Measurements from ENCODE around the gene CDX1.

CDX1 gene

DNA sequence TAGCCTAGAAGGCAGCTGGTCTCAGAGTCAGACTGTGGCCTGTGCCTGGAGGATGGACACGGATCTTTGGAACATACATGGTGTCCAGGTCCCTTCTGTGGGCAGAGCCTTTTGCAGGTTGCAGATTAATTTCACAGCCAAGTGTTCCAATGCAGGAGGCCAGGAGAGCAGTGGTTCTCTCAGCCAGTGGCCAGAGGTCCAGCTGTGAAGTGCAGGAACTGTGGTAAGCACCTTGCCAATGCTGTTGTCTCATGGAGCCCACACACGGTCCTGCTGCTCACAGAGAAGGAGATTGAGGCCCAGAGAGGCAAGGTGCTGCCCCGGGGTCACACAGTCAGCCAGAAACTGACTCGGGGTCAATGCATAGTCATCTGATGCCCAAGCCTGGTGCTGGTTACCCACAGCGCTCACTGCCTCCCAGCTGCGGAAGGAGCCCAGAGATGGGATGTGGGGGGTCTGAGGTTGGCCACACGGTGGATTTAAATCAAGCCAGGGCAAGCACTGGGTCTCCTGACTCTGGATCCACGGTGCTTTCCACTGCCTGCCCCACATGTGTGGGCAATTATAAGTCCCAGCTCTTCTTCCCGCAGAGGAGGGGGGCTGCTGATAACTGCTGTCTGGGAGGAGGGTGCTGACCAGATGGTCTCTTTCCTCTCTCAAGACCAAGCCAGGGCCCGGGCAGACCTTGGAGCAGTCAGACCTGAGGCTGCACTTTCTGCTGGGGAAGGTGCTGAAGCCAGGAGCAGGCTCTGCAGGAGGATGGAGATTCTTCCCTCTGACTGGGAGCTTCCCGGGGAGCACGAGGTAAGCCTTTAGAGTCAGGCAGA, 13.7 kb upstream of the CDX1 start:
- no peak overlapping the region for H3K4me3 ChIP-seq (ENCODE audit: low read depth, low read length)
- TF ChIP-seq CTCF (IDR thresholded peaks at IDR 0.05; ENCODE audit: low read depth, low read length), result no peak
- no peaks in the 10 kb centered on the region for H3K27me3 ChIP-seq (ENCODE audit: insufficient read depth, low read depth, severe bottlenecking)
- H3K36me3 ChIP-seq, result no peaks in the 10 kb centered on the region
- peak; percentile 63 for DNase-seq
- H3K27ac ChIP-seq, result no peak overlapping the region; the same call in 1 of the 2 replicates
- H3K9me3 ChIP-seq (ENCODE audit: severe bottlenecking), result no peaks in the 10 kb centered on the region

DNA sequence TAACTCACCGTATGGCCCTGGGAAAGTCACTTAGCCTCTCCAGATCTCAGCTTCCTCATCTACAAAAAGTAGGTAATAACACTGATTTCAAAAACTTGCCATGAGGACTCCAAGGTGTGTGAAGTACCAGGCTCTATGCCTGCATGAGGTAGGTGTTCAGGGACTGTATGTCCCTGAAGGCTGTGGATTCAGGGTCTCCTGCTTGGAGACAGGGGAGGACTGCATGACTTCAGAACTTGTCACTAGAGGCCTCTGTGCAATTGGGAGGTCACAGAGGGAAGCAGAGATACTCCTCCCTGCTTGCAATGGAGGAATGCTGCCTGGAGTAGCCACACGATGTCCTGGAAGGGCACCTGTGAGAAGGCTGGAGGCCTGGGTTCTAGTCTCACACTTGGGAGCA, 13.1 kb upstream of the CDX1 start:
- DNase-seq, result no peak
- no peaks in the 10 kb centered on the region for H3K9me3 ChIP-seq (ENCODE audit: severe bottlenecking)
- H3K4me3 ChIP-seq (ENCODE audit: low read depth, low read length), result no peak overlapping the region
- H3K27me3 ChIP-seq (ENCODE audit: insufficient read depth, low read depth, severe bottlenecking), result no peaks in the 10 kb centered on the region
- H3K27ac ChIP-seq, result no peak overlapping the region
- H3K36me3 ChIP-seq, result no peaks in the 10 kb centered on the region
- no peak for TF ChIP-seq CTCF (IDR thresholded peaks at IDR 0.05; ENCODE audit: low read depth, low read length)

- no peak overlapping the region for H3K4me3 ChIP-seq (ENCODE audit: low read depth, low read length)
- DNase-seq, result no peak
- no peak for TF ChIP-seq CTCF (IDR thresholded peaks at IDR 0.05; ENCODE audit: low read depth, low read length)
Observed at GRCh38 chr5:150153957-150154617, 12.5 kb upstream of the CDX1 start.

DNA sequence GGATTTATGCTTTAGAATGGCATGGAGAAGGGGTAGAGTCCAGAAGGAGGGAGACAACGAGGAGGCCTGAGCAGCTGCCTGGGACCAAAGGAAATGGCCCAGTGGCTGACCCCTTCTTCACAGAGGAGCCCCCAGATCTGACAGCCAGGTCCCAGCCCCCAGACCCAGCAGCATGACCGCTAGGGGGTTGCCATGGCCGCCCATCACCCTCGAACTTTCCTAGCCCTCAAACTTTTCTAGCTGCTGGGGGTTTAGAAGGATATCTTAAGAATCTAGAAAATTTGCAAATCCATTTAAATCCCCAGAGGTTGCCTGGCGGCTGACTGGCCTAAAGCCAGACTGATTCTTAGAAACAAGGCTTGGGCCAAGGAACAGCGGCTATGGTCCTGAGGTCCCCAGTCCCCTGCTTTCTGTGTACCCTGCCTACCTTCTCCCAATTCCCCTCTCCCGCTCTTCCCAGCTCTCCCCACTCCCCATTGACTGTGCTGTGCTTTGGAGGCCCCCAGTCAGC, 11.9 kb upstream of the CDX1 start:
- DNase-seq, result no peak
- no peak overlapping the region for H3K27ac ChIP-seq
- TF ChIP-seq CTCF (IDR thresholded peaks at IDR 0.05; ENCODE audit: low read depth, low read length), result no peak
- H3K27me3 ChIP-seq (ENCODE audit: insufficient read depth, low read depth, severe bottlenecking), result no peaks in the 10 kb centered on the region
- H3K36me3 ChIP-seq, result no peaks in the 10 kb centered on the region
- no peak overlapping the region for H3K4me3 ChIP-seq (ENCODE audit: low read depth, low read length)
- no peaks in the 10 kb centered on the region for H3K9me3 ChIP-seq (ENCODE audit: severe bottlenecking)

More at GRCh38 chr5:150153957-150154617, 12.5 kb upstream of the CDX1 start:
- no peaks in the 10 kb centered on the region for H3K36me3 ChIP-seq
- no peaks in the 10 kb centered on the region for H3K9me3 ChIP-seq (ENCODE audit: severe bottlenecking)
- no peak overlapping the region for H3K27ac ChIP-seq
- H3K27me3 ChIP-seq (ENCODE audit: insufficient read depth, low read depth, severe bottlenecking), result no peaks in the 10 kb centered on the region

DNA sequence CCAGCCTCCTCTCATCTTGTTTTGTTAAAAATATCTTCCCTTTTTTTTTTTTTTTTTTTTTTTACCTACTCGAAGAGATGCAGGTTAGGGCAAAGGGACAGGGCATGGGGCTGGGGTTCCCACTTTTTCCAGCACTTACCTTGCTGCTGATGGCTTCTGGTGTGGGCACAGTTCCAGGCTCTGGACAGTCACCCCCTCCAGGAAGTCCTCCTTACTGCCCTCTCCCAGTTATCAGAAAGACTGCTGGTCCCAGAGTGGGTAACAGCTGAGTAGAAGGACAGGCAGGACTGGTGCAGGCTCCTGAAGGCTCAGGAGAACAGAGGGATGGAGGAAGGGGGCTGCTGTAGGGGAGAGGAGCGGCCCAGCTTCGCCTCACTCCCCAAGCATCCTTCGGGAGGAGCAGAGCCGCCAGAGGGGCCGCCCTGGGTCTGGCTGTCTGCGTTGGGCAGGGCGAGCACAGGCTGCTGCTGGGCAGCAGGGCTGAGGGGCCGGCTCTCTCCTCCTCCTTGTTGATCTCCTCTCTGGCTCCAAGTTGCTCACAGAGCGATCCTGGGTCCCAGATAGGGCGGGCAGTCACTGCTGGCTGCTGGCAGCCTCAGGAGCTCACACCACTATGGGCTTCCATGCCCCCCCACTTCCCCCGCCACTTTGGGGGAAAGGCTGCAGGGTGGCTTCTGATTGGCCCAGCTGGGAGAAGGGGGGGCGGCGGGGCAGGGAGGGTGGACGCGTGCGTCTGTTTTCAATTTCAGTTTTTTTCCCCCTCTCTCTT, 11.1 kb upstream of the CDX1 start, which contains the start of gene PDGFRB:
Gene PDGFRB (minus strand): TSS at position 588 of the 769 bp plus-strand sequence. CDS start 18,798 bp downstream, outside the sequence.
- H3K27me3 ChIP-seq (ENCODE audit: insufficient read depth, low read depth, severe bottlenecking), result no peaks in the 10 kb centered on the region
- no peak within 1 kb of the TSS for H3K27ac ChIP-seq
- no peak within 1 kb of the TSS for H3K4me3 ChIP-seq (ENCODE audit: low read depth, low read length)
- no peak for DNase-seq
- no peak for TF ChIP-seq CTCF (IDR thresholded peaks at IDR 0.05; ENCODE audit: low read depth, low read length)
- no peaks in the 10 kb centered on the region for H3K9me3 ChIP-seq (ENCODE audit: severe bottlenecking)
- no peaks in the 10 kb centered on the region for H3K36me3 ChIP-seq

Measured in WERI-Rb-1 (cell line).